ENCODE results near the gene UBR3. TPM values are rescaled to one million over a fixed set of nuclear protein-coding genes. Genes with fewer than 3 reads are reported as not detected.

Gene UBR3
- total and polyA plus RNA-seq, 2 experiments from 2014 or later, result 10.7 to 28.0 TPM

- H3K27ac Mint-ChIP-seq, result peak overlapping the region; percentile 90
These were observed 68.2 kb downstream of the UBR3 start for GRCh38 chr2:169895294-169895985.

More at GRCh38 chr2:169895294-169895985, 68.2 kb downstream of the UBR3 start:
- Histone ChIP-seq H3K4me1 (ENCODE audit: insufficient read depth) (0 out of 2 replicates have a peak, but pooled peaks cover 5% of the 10 kb centered on the region), H3K79me2 (replicated peaks; ENCODE audit: insufficient read depth) (no peaks in the 10 kb centered on the region), H3K9me2 (ENCODE audit: insufficient read depth) (no peaks in the 10 kb centered on the region), H3F3A (replicated peaks; ENCODE audit: low read depth) (no peaks in the 10 kb centered on the region), H3K36me3 (ENCODE audit: insufficient read depth) (no peaks in the 10 kb centered on the region), H3K27me3 (ENCODE audit: insufficient read depth) (no peaks in the 10 kb centered on the region), H3K27ac (ENCODE audit: low read depth) (peak overlapping the region; percentile 3; the same call in 1 of the 2 replicates), H3K4me3 (no peak overlapping the region), H2AFZ (no peak overlapping the region), H3K4me2 (no peak overlapping the region), H4K20me1 (replicated peaks; ENCODE audit: insufficient read depth) (no peaks in the 10 kb centered on the region)
- Mint-ChIP-seq H3K36me3 (ENCODE audit: low read depth) (no peaks in the 10 kb centered on the region), H3K4me3 (no peak overlapping the region), H3K9me3 (no peaks in the 10 kb centered on the region), H3K4me1 (peaks cover 6% of the 10 kb centered on the region; the same call in 2 of the 3 replicates), H3K27me3 (ENCODE audit: insufficient read depth, low read depth, poor library complexity) (no peaks in the 10 kb centered on the region)
- no peak for TF ChIP-seq REST (IDR thresholded peaks at IDR 0.05; ENCODE audit: unreplicated experiment)
- no peak for TF ChIP-seq EZH2phosphoT487 (IDR thresholded peaks at IDR 0.05; ENCODE audit: unreplicated experiment)
- TF ChIP-seq EZH2 (IDR thresholded peaks at IDR 0.05; ENCODE audit: low read depth, unreplicated experiment), result no peak
- no peak for TF ChIP-seq ZNF331 (CRISPR knock-in tag; IDR thresholded peaks at IDR 0.05; ENCODE audit: low read depth)
- no peak for TF ChIP-seq ZNF462 (CRISPR knock-in tag; IDR thresholded peaks at IDR 0.05)
- TF ChIP-seq NANOG (IDR thresholded peaks at IDR 0.05; ENCODE audit: borderline replicate concordance), result no peak
- no peak for TF ChIP-seq CREB1 (CRISPR knock-in tag; IDR thresholded peaks at IDR 0.05; ENCODE audit: low read depth)
- TF ChIP-seq STAT1 (IDR thresholded peaks at IDR 0.05; ENCODE audit: unreplicated experiment), result no peak
- TF ChIP-seq CTCF (conservative IDR thresholded peaks at IDR 0.05; ENCODE audit: low read depth in 2 of 2), result no peak
- TF ChIP-seq POLR2AphosphoS5 (IDR thresholded peaks at IDR 0.05; ENCODE audit: low read depth), result no peak
- TF ChIP-seq ZNF114 (CRISPR knock-in tag; IDR thresholded peaks at IDR 0.05), result no peak
- TF ChIP-seq JUNB (IDR thresholded peaks at IDR 0.05; ENCODE audit: unreplicated experiment), result no peak
- TF ChIP-seq ETS1 (IDR thresholded peaks at IDR 0.05), result no peak
- ATAC-seq (no peak), DNase-seq (ENCODE audit: low spot score) (no peak)

Data from GM23338 (cell line).